OCI-LY1 (cell line): ENCODE measurements around the gene LMX1A.

Experiments used
- H2AFZ ChIP-seq: fragments of 200-600 bp; sonication (generic), shearing (Covaris generic); 2 replicates; pipeline ENCODE4 v1.6.0; 2014; ENCODE audit warnings: antibody characterized with exemption, mild to moderate bottlenecking, low read length
- H3F3A ChIP-seq: fragments of 200-600 bp; sonication (generic), shearing (Covaris generic); 2 replicates; pipeline ENCODE4 v1.6.0; 2014; ENCODE audit warnings: mild to moderate bottlenecking, antibody characterized with exemption, low read length, moderate library complexity; ENCODE audit not compliant: insufficient read depth
- H3K27ac ChIP-seq: fragments of 200-600 bp; sonication (generic); 2 replicates; pipeline ENCODE4 v1.5.1; 2014; ENCODE audit warnings: low read length, mixed run types, mild to moderate bottlenecking, low read depth; ENCODE audit not compliant: poor library complexity, severe bottlenecking
- H3K27me3 ChIP-seq: fragments of 200-600 bp; sonication (generic); 2 replicates; pipeline ENCODE4 v1.6.0; 2014; ENCODE audit warnings: antibody characterized with exemption, mild to moderate bottlenecking, low read length, moderate library complexity; ENCODE audit not compliant: insufficient read depth
- H3K36me3 ChIP-seq: fragments of 200-600 bp; sonication (generic); 2 replicates; pipeline ENCODE4 v1.6.1; 2014; ENCODE audit warnings: mild to moderate bottlenecking, antibody characterized with exemption, low read length, moderate library complexity, mixed read lengths; ENCODE audit not compliant: insufficient read depth
- H3K4me1 ChIP-seq: fragments of 200-600 bp; sonication (generic); 2 replicates; pipeline ENCODE4 v1.5.1; 2014; ENCODE audit warnings: mild to moderate bottlenecking, low read length, moderate library complexity; ENCODE audit not compliant: insufficient read depth, severe bottlenecking
- H3K4me2 ChIP-seq: fragments of 200-600 bp; sonication (generic), shearing (Covaris generic); 2 replicates; pipeline ENCODE4 v1.6.1; 2014; ENCODE audit warnings: low read length
- H3K4me3 ChIP-seq: fragments of 200-600 bp; sonication (generic); 2 replicates; pipeline ENCODE4 v1.5.1; 2014; ENCODE audit warnings: low read length, low read depth, mild to moderate bottlenecking, mixed read lengths; ENCODE audit not compliant: poor library complexity, severe bottlenecking
- H3K79me2 ChIP-seq: fragments of 200-600 bp; shearing (Covaris generic); 2 replicates; pipeline ENCODE4 v1.6.1; 2016; ENCODE audit warnings: mixed run types, low read length, mixed read lengths; ENCODE audit not compliant: insufficient read depth
- H3K9ac ChIP-seq: fragments of 200-600 bp; sonication (generic), shearing (Covaris generic); 2 replicates; pipeline ENCODE4 v1.6.1; 2014; ENCODE audit warnings: mild to moderate bottlenecking, low read length, mixed read lengths
- H3K9me2 ChIP-seq: fragments of 200-600 bp; sonication (generic), shearing (Covaris generic); 2 replicates; pipeline ENCODE4 v1.6.1; 2014; ENCODE audit warnings: low read depth, mild to moderate bottlenecking, low read length, mixed read lengths
- H3K9me3 ChIP-seq: fragments of 200-600 bp; shearing (Covaris generic); 2 replicates; pipeline ENCODE4 v1.6.1; 2014; ENCODE audit warnings: low read length, mixed read lengths
- H4K20me1 ChIP-seq: fragments of 200-600 bp; sonication (generic), shearing (Covaris generic); 2 replicates; pipeline ENCODE4 v1.6.0; 2016; ENCODE audit warnings: mild to moderate bottlenecking, low read length; ENCODE audit not compliant: insufficient read depth
- CTCF ChIP-seq: fragments of 200-600 bp; sonication (generic), shearing (Covaris generic); IDR thresholded peaks from 2 replicates; pipeline ENCODE4 v1.5.1; 2017; ENCODE audit warnings: mild to moderate bottlenecking, antibody characterized with exemption, low read length, moderate library complexity, mixed read lengths
- EZH2 ChIP-seq: fragments of 200-600 bp; sonication (generic), shearing (Covaris generic); IDR thresholded peaks from 2 replicates; pipeline ENCODE4 v1.8.0; 2017; ENCODE audit warnings: borderline replicate concordance, mixed run types, mild to moderate bottlenecking, antibody characterized with exemption, low read length, moderate library complexity, mixed read lengths

LMX1A gene

GRCh38 chr1:165367375-165367993 is 11.0 kb upstream of the LMX1A start:
- Histone ChIP-seq H3K79me2 (no peaks in the 10 kb centered on the region), H3K36me3 (no peaks in the 10 kb centered on the region), H4K20me1 (no peaks in the 10 kb centered on the region), H3K27me3 (no peaks in the 10 kb centered on the region), H3K4me3 (no peak overlapping the region), H3K9ac (no peak overlapping the region), H3K4me2 (no peak overlapping the region), H3K9me3 (no peaks in the 10 kb centered on the region), H3K4me1 (no peaks in the 10 kb centered on the region), H2AFZ (no peak overlapping the region), H3K9me2 (no peaks in the 10 kb centered on the region), H3F3A (no peaks in the 10 kb centered on the region), H3K27ac (no peak overlapping the region)
- TF ChIP-seq CTCF: peak; percentile 90
- TF ChIP-seq EZH2: no peak

- no peaks in the 10 kb centered on the region for H4K20me1 ChIP-seq
- H3K79me2 ChIP-seq: no peaks in the 10 kb centered on the region
- no peak for TF ChIP-seq CTCF
- H3K4me1 ChIP-seq: no peaks in the 10 kb centered on the region
- H3F3A ChIP-seq: no peaks in the 10 kb centered on the region
- no peak overlapping the region for H3K9ac ChIP-seq
- no peak overlapping the region for H3K27ac ChIP-seq
- no peaks in the 10 kb centered on the region for H3K9me2 ChIP-seq
- H3K27me3 ChIP-seq: 0 out of 2 replicates have a peak, but pooled peaks cover 4% of the 10 kb centered on the region
- no peaks in the 10 kb centered on the region for H3K9me3 ChIP-seq
- H3K36me3 ChIP-seq: no peaks in the 10 kb centered on the region
- H3K4me2 ChIP-seq: no peak overlapping the region
- no peak overlapping the region for H2AFZ ChIP-seq
- no peak overlapping the region for H3K4me3 ChIP-seq
Measured at GRCh38 chr1:165365341-165365740, 8.8 kb upstream of the LMX1A start.

- Histone ChIP-seq H3F3A (no peaks in the 10 kb centered on the region), H3K4me3 (no peak overlapping the region), H4K20me1 (no peaks in the 10 kb centered on the region), H3K36me3 (no peaks in the 10 kb centered on the region), H3K9me3 (no peaks in the 10 kb centered on the region), H3K9ac (no peak overlapping the region), H3K4me1 (no peaks in the 10 kb centered on the region), H3K4me2 (no peak overlapping the region), H2AFZ (no peak overlapping the region), H3K27me3 (0 out of 2 replicates have a peak, but pooled peaks cover 4% of the 10 kb centered on the region), H3K79me2 (no peaks in the 10 kb centered on the region), H3K27ac (no peak overlapping the region), H3K9me2 (no peaks in the 10 kb centered on the region)
- TF ChIP-seq EZH2: no peak
- TF ChIP-seq CTCF: no peak
Measured at GRCh38 chr1:165364568-165365133, 8.1 kb upstream of the LMX1A start.
